Stimulated activated CD8-positive, alpha-beta memory T cell treated with anti-CD3 and anti-CD28 coated beads, Interleukin-12 subunit alpha, Interleukin-12 subunit beta, amount 100 ng/mL, for 4 hours (primary cell): Measurements from ENCODE around the gene NLN.
"Not testable (repeated sequence)": the region's sequence is repeated elsewhere in the genome, so short reads cannot be mapped to it uniquely, and the experiment has no call there.

Experiments used
- DNase-seq: peaks from one replicate; pipeline ENCODE4 v3.0.0-alpha.2; 2020; ENCODE audit warnings: low read depth

NLN gene

DNA sequence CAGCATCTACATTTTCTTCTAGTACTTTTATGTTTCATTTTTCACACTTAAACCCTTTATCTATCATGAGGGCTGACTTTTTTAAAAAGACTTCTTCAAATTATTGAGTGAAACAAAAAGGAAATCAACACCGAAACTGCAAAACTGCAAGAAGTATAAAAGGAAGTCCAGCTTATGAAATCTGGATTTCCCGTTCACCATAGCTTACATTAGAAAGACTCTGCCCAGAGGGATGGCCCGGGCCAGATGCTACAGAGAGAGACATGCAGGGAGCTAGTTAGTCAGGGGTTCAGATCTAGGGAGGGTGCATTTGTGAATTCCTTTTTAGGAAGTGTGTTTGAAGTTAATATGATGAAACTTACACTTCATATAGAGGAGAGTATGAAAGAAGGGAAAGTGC, 10.0 kb downstream of the NLN start:
- not testable (repeated sequence) for DNase-seq

DNA sequence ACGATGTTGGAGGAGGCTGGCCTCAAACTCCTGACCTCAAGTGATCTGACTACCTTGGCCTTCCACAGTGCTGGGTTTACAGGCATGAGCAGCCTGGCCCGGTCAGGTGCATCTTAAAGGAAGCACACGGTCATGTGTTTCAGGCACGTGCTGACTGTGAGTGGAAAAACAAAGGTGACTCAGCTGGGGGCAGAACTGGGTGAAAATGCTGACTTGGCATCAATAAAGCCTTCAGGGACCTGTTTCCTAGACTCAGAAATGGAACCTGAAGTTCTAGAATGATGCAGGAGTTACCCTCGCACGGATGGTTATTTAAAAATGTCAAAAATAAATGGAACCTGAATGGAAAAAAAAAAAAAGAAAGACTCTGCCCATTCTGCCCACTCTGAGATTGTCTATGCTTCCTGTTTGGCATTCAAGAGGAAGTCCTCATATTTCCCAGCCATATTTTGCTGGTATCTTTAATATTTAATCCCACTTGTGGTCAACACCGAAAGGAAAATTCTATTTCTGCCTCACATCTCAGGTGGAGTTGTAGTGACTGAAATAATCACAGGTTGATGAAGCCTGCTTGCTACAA, 12.3 kb downstream of the NLN start:
- DNase-seq: not testable (repeated sequence)

DNA sequence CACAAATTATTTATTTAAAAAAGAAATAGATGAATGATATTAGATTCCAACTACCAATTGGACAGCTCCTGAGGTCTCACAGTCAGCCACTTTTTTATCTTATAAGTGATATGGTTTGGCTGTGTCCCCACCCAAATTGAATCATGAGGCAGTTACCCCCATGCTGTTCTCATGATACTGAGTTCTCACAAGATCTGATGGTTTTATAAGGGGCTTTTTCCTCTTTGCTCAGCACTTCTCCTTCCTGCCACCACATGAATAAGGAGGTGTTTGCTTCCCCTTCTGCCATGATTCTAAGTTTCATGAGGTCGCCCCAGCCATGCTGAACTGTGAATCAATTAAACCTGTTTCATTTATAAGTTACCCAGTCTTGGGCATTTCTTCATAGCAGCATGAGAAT, 12.9 kb downstream of the NLN start:
- no peak for DNase-seq

DNA sequence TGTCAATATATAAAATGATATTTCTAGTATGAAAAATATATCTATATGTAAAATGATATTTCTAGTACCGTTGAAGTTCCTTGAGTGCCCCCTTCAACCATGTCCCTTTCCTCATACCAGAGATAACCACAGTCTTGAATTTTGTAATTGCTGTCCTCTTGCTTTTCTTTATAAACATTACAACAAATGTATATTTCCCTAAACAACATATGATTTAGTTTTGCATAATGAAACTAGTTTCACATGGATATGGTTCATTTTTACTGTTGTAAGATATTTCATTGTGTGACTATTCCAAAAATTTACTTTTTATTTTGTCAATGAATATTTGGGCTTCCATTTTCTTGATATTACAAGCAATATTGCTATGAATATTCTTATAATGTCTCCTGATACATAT, 14.0 kb downstream of the NLN start:
- DNase-seq: no peak

DNA sequence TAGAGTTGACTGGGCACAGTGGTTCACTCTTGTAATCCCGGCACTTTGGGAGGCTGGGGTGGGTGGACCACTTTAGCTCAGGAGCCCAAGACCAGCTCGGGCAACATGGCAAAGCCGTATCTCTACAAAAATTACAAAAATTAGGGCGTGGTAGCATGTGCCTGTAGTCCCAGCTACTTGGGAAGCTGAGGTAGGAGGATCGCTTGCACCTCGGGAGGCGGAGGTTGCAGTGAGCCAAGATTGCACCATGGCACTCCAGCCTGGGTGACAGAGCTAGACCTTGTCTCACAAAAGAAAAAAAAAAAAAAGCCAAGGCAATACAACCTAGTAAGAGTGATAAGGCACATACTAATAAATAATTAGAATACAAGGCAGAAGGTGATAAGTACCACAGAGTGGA, 15.8 kb downstream of the NLN start:
- no peak for DNase-seq

DNA sequence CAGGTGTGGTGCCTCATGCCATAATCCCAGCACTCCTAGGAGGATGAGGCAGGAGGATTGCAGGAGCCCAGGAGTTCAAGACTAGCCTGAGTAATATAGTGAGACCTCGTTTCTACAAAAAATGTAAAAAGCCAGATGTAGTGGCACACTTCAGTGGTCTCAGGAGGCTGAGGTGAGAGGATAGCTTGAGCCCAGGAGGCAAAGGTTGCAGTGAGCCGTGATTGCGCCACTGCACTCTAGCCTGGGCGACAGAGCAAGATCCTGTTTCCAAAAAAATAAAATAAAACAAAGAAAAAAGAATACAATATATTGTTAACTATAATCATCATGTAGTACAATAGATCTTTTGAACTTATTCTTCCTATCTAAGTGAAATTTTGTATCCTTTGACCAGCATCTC, 16.3 kb downstream of the NLN start:
- DNase-seq: no peak

DNA sequence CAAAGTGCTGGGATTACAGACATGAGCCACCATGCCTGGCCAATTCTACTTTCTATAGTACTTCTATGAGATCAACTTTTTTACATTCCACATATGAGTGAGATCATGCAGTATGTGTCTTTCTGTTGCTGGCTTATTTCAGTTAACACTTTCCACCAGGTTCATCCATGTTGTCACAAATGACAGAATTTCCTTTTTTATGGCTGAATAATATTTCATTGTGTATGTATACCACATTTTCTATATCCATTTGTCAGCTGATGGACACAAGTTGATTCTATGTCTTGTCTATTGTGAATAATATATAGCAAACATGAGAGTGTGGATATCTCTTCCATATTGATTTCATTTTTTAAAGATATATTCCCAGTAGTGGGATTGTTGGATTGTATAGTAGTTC, 17.2 kb downstream of the NLN start:
- DNase-seq: no peak

DNA sequence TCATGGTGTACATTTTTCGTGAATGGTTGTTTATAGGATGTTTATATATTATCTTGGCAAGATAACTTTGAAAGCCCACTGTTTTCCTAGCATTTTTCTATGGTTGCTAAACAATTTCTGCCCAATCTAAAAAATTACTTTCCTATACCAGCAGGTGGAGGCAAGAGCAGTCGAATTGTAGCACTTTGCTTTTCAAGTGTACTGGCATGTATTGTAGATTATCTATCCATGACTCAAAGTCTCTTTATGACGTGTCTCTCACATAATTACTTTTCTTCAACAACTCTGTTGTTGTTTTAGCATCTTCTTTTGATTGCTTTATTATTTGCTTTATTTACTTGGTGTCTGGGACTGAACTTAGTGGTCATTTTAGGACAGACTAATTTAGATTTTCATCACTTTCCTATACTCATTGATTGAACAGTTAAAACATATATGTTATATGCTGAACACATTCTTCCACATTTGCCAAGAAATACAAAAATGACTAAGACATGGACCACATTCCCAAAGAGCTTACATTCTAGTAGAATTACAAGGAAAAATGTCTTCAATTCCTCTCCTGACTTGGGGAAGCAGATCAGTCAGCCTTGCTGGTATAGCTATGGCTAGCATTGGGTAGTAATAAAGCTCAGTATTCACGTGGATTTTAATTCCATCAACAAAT, 20.7 kb downstream of the NLN start:
- no peak for DNase-seq

DNA sequence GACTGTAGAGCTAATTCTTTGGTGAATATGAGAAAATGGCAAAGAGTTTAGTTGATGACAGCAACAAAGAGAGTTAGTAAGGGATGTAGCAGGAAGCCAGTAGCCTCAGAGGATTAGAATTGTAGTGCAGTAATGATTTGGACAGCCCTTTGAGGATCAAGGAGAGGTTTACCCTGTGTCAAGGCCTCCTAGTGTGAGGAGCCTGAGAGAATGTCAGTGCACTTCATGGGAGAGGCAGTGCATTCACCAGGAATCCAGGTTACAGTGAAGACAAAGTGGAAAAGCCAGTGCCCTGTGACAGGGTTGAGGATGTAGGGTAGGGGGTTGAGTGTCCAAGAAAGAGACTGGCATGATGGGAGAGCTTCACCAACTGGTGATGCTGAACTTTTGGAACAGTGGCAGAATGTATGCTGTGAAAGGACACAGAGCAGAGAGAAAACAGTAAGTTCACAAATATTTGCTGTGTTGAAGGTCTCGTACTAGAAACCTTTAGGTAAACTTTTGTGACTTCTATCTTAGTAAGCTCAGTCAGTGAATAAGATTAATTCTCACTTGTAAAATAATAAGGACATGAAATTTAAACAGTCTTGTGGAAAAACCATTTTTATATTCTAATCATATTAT, 27.3 kb downstream of the NLN start:
- no peak for DNase-seq

DNA sequence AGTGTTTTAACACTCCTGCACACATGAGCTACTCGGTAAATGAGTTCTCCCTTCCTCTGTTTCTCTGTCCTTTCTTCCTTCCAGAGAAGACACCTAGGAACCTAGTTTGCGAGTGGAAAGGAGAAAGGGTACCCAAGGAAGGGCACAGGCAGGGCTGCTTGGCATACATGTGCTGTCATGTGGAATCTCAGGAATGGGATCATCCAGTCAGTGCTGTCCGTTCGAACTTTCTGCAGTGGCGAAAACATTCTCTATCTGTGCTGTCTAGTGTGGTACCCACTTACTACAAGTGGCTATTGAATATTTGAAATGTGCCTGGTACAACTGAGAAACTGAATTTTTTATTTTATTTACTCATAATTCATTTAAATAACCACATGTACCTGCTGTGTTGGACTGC, 28.0 kb downstream of the NLN start:
- no peak for DNase-seq

DNA sequence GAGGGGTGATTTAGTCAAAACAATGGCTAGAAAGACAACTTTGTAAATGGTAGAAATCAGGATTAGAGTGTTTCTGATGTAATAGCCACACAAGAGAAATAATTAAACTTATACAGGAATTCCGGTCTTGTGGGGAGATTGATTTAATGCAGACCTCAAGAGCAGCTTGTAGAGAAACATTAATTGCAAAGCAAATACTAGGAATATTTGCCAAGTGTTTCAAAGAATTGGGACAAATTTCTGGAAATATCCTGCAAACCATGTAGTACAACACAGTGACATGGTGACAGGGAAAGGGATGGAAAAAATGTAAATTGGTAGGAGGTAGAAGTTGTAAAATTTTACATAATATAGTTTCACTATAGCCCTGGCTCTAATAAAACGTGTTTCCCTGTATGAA, 28.9 kb downstream of the NLN start:
- DNase-seq: no peak

DNA sequence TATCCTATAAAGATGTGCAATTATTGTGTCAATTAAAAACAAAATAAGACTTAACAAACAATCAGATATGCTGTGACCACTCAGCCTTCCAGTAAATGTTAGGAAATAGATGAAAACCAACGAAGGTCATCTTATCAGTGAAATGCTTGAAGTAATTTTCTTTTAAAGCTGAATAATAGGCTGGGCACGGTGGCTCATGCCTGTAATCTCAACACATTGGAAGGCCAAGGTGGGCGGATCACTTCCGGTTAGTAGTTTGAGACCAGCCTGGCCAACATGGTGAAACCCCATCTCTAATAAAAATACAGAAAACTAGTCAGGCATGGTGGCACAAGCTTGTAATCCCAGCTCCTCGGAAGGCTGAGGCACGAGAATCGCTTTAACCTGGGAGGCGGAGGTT, 31.2 kb downstream of the NLN start:
- no peak for DNase-seq

DNA sequence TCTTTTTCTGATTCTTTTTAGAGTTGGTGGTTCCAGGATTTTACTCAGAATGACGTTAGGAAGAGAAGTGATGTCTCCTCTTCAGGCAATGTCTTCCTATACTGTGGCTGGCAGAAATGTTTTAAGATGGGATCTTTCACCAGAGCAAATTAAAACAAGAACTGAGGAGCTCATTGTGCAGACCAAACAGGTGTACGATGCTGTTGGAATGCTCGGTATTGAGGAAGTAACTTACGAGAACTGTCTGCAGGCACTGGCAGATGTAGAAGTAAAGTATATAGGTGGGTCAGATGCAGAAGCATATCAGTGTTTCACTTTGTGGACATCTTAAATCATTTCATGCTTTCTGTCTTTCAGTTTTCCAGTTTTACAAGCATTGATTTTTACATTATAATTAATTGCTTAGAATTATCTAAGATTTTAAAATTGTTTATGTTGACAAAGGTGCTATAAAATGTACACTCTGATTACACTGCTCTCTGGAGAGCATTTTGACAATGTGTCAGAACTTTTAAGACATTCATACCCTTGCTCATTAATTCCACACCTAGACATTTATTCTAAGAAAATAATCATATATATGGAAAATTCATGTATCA, 36.6 kb downstream of the NLN start:
- DNase-seq: no peak

DNA sequence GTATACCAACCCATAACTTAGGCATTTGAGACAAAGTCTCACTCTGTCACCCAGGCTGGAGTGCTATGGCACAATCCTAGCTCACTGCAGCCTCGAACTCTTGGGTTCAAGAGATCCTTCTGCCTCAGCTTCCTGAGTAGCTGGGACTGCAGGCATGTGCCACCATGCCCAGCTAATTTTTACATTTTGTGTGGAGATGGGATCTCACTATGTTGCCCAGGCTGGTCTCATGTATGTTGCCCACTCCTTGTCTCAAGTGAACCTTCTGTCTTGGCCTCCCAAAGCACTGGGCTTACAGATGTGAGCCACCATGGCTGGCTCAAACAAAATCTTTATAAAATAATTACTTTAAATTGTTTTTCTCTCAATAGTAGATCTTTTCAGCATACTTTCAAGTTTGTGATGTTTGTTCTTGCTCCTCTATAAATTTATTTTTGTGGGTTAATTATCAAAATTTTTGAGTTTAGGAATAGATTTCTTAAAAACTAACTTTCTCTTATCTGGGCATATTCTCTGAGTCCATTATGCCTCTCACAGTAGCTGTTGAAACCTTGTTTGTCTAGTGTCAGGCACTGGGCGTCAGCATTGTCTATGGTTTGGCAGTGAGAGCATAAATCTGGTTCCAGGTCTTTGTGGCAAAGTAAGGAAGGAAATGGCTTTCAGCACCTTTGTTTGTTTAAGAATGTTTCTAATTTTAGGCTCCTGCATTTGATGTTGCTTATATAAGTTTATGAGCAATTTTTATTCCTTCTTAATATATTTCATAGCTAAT, 38.7 kb downstream of the NLN start:
- DNase-seq: peak; percentile 8

DNA sequence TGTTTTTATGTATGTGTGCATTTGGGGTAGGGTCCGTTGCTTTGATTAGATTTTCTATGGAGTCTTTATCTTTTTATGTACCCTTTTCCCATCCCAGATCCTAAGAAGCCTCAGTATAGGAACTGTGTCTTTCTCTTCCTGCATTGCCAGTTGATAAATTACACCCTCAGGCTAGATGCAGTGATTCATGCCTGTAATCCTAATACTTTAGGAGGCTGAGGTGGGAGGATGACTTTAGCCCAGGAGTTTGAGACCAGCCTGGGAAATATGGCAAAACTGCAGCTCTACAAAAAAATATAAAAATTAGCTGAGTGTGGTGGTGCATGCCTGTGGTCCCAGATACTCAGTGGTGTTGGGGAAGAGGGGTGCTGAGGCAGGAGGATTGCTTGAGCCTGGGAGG, 40.2 kb downstream of the NLN start:
- no peak for DNase-seq

DNA sequence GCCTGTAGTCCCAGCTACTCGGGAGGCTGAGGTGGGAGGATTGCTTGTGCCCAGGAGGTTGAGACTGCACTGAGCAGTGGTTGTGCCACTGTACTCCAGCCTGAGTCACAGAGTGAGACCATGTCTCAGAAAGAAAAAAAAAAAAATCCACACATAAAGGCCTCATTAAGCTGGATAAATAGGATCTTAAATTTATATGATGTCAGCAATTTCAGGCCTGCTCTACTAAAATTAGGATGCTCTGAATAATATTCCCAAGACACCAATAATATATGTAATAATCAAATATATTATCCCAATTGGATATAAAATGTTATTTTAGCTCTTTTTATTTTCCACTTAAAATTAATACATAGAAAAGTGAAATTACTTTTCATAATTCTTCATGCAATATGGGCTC, 43.6 kb downstream of the NLN start:
- no peak for DNase-seq

DNA sequence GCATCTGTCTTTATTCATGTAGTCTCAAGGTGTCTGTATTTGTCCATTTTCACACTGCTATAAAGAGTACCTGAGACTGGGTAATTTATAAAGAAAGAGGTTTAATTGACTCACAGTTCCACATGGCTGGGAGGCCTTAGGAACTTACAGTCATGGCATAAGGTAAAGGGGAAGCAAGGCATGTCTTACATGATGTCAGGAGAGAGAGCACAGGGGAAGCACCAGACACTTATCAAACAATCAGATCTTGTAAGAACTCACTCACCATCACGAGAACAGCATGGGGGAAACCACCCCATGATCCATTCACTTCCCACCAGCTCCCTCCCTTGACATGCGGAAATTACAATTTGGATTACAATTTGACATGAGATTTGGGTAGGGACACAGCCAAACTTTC, 44.2 kb downstream of the NLN start:
- DNase-seq: no peak

DNA sequence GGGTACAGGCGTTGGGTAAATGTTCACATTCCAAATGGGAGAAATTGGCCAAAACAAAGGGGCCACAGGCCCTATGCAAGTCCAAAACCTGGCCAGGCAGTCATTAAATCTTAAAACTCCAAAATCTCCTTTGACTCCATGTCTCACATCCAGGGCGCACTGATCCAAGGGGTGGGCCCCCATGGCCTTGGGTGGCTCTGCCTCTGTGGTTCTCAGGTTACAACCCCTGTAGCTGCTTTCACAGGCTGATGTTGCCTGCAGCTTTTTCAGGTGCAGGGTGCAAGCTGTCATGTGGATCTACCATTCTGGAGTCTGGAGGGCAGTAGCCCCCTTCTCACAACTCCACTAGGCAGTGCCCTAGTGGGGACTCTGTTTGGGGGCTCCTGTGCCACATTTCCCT, 44.8 kb downstream of the NLN start:
- no peak for DNase-seq

DNA sequence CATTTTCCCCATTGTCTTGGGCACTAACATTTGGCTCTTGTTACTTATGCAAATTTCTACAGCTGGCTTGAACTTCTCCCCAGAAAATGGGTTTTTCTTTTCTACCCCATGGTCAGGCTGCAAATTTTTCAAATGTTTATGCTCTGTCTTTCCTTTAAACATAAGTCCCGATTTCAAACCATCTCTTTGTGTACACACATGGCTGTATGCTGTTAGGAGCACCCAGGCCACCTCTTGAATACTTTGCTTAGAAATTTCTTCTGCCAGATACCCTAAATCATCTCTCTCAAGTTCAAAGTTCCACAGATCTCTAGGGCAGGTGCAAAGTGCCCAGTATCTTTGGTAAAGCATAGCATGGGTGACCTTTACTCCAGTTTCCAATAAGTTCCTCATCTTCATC, 45.6 kb downstream of the NLN start:
- no peak for DNase-seq

DNA sequence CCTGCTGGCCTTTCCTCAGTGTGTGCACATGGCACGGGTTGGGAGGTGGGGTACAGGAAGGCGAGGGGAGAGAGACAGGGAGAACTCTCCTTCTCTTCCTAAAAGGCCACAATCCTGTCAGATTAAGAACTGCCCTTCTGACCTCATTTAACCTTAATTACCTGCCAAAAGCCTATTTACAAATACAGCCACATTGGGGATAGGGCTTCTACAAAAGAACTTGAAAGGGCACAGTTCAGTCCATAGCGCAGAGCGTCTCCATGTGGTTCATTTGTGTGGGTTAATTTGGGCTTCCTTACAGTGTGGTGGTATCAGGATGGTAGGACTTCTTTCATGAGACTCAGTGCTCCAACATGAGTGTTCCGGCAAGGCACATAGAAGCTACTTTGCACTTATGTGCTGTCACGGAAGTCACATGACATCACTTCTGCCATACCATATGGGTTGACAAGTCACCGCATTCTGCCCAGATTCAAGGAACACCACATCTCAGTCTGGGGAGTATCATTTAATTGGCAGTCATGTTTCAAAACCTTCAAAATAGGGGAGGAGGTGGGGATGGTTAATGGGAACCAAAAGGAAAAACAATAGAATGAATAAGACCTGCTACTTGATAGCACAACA, 46.8 kb downstream of the NLN start:
- DNase-seq: no peak

DNA sequence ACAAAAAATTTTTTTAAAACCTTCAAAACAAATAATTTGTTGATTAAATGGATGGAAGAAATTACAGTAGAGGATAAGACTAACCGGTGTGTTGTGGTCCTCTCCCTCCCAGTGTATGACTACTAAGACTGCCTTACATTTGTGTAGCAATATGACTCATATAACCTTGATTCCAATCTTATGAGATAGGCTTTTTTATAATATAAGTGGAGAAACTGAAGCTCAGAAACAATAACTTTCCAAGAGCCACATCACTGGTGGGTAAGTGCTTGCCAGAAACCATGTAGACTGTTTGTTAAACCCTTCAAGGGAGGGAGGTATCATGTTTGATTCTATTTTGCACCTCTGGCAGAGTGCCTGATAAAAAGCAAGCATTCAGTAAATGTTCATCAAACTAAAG, 47.5 kb downstream of the NLN start:
- no peak for DNase-seq

DNA sequence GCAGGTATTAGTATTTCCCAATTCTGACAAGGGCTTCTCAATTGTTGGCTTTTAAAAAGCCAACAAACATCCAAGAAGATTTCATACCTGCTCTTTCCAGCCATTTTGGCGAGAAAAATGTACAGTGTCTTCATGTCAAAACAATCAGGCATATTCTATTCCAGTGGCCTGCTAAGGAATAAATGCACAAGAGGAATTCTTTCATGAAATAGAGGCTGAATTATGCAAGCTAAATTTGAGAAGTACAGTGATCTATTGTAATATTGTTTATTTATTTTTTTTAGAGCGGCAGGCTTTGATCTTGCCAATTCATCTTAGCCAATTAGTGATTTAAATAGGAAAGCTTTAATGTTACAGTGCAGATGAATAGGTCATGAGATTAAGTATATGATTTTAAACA, 49.3 kb downstream of the NLN start:
- no peak for DNase-seq
